Mesothelial cell of epicardium (in vitro differentiated cells): Measurements from ENCODE around the gene SLC8A1. TPM values are rescaled to one million over a fixed set of nuclear protein-coding genes. Genes with fewer than 3 reads are reported as not detected.

Experiments used
- DNase-seq, 2 experiments: peaks; one replicate each; pipeline ENCODE4 v3.0.0; 2021; ENCODE audit warnings: low spot score in 2 of 2; ENCODE audit not compliant: unreplicated experiment in 2 of 2
- H3K27ac Mint-ChIP-seq: 2 replicates; pipeline ENCODE4 v1.8.0; 2021; ENCODE audit warnings: mixed read lengths
- H3K27me3 Mint-ChIP-seq: 2 replicates; pipeline ENCODE4 v1.8.0; 2021; ENCODE audit warnings: low read depth, mixed read lengths
- H3K36me3 Mint-ChIP-seq: 2 replicates; pipeline ENCODE4 v1.8.0; 2021; ENCODE audit warnings: mixed read lengths
- H3K4me1 Mint-ChIP-seq: 2 replicates; pipeline ENCODE4 v1.8.0; 2021; ENCODE audit warnings: mixed read lengths
- H3K4me3 Mint-ChIP-seq: 2 replicates; pipeline ENCODE4 v1.8.0; 2021; ENCODE audit warnings: mild to moderate bottlenecking, moderate library complexity, mixed read lengths
- H3K9me3 Mint-ChIP-seq: 2 replicates; pipeline ENCODE4 v1.8.0; 2021; ENCODE audit warnings: mixed read lengths
- CTCF ChIP-seq: fragments of 200-600 bp; sonication (generic); IDR thresholded peaks from one replicate; pipeline ENCODE4 v1.5.0; 2021; ENCODE audit warnings: antibody characterized with exemption; ENCODE audit not compliant: unreplicated experiment
- total RNA-seq: library from RNA; stranded (reverse); gene quantifications from 3 replicates; pipeline ENCODE4 v1.2.1, GENCODE V29; 2021

Gene SLC8A1
- total RNA-seq, 1 donor from 2014 or later, result 29.6 TPM

- TF ChIP-seq CTCF, result no peak
- H3K27ac Mint-ChIP-seq, result no peak overlapping the region
- H3K4me1 Mint-ChIP-seq, result peaks cover 14% of the 10 kb centered on the region
- no peaks in the 10 kb centered on the region for H3K9me3 Mint-ChIP-seq
- no peaks in the 10 kb centered on the region for H3K36me3 Mint-ChIP-seq
- no peak for DNase-seq
- no peak overlapping the region for H3K4me3 Mint-ChIP-seq
- H3K27me3 Mint-ChIP-seq, result no peaks in the 10 kb centered on the region
Measured at GRCh38 chr2:40249577-40249976, 202.3 kb downstream of the SLC8A1 start.

- Mint-ChIP-seq H3K9me3 (no peaks in the 10 kb centered on the region), H3K4me1 (peaks cover 27% of the 10 kb centered on the region), H3K27me3 (no peaks in the 10 kb centered on the region), H3K4me3 (no peak overlapping the region), H3K36me3 (no peaks in the 10 kb centered on the region), H3K27ac (no peak overlapping the region)
- no peak for DNase-seq
- no peak for TF ChIP-seq CTCF
Measured at GRCh38 chr2:40248294-40248693, 203.6 kb downstream of the SLC8A1 start.

GRCh38 chr2:40244675-40245074, 207.2 kb downstream of the SLC8A1 start:
- H3K36me3 Mint-ChIP-seq, result no peaks in the 10 kb centered on the region
- no peaks in the 10 kb centered on the region for H3K9me3 Mint-ChIP-seq
- H3K27ac Mint-ChIP-seq, result peak overlapping the region; percentile 63
- DNase-seq, result peak in 1 of 2 experiments; percentile 39
- no peak overlapping the region for H3K4me3 Mint-ChIP-seq
- TF ChIP-seq CTCF, result no peak
- H3K27me3 Mint-ChIP-seq, result no peaks in the 10 kb centered on the region
- peaks cover 38% of the 10 kb centered on the region for H3K4me1 Mint-ChIP-seq

- no peak overlapping the region for H3K4me3 Mint-ChIP-seq
- no peaks in the 10 kb centered on the region for H3K36me3 Mint-ChIP-seq
- no peaks in the 10 kb centered on the region for H3K27me3 Mint-ChIP-seq
- H3K4me1 Mint-ChIP-seq, result peaks cover 39% of the 10 kb centered on the region
- peak overlapping the region; percentile 63 for H3K27ac Mint-ChIP-seq
- no peaks in the 10 kb centered on the region for H3K9me3 Mint-ChIP-seq
- DNase-seq, result no peak
- TF ChIP-seq CTCF, result no peak
Measured at GRCh38 chr2:40244251-40244650, 207.6 kb downstream of the SLC8A1 start.

- DNase-seq, result no peak
- H3K4me1 Mint-ChIP-seq, result peaks cover 39% of the 10 kb centered on the region
- TF ChIP-seq CTCF, result no peak
- peak overlapping the region; percentile 63 for H3K27ac Mint-ChIP-seq
- H3K4me3 Mint-ChIP-seq, result no peak overlapping the region
- no peaks in the 10 kb centered on the region for H3K9me3 Mint-ChIP-seq
- no peaks in the 10 kb centered on the region for H3K27me3 Mint-ChIP-seq
- H3K36me3 Mint-ChIP-seq, result no peaks in the 10 kb centered on the region
Measured at GRCh38 chr2:40243581-40244187, 208.2 kb downstream of the SLC8A1 start.

- Mint-ChIP-seq H3K36me3 (peaks cover 2% of the 10 kb centered on the region), H3K4me3 (no peak overlapping the region), H3K9me3 (no peaks in the 10 kb centered on the region), H3K27me3 (no peaks in the 10 kb centered on the region), H3K4me1 (peaks cover 39% of the 10 kb centered on the region), H3K27ac (peak overlapping the region; percentile 30)
- DNase-seq, result no peak
- no peak for TF ChIP-seq CTCF
Measured at GRCh38 chr2:40242315-40242714, 209.6 kb downstream of the SLC8A1 start.
